K562 (cell line): ENCODE data around the gene SIRT3. TPM values are rescaled to one million over a fixed set of nuclear protein-coding genes. Genes with fewer than 3 reads are reported as not detected.

Experiments used
- ASH1L ChIP-seq: fragments of 450-650 bp; IDR thresholded peaks from 2 replicates; pipeline ENCODE4 v1.6.1; 2018; ENCODE audit warnings: borderline replicate concordance, mild to moderate bottlenecking, low read depth; ENCODE audit not compliant: partially characterized antibody
- ELF2 ChIP-seq: fragments of 250-450 bp; sonication (Bioruptor Pico); IDR thresholded peaks from 2 replicates; pipeline ENCODE4 v1.5.0; 2021; ENCODE audit warnings: mild to moderate bottlenecking
- EP400 ChIP-seq: fragments of 450-650 bp; IDR thresholded peaks from 2 replicates; pipeline ENCODE4 v1.6.1; 2017; ENCODE audit warnings: antibody characterized with exemption, mild to moderate bottlenecking, moderate library complexity
- HDAC8 ChIP-seq: fragments of 450-650 bp; IDR thresholded peaks from 2 replicates; pipeline ENCODE4 v1.6.1; 2016; ENCODE audit warnings: mild to moderate bottlenecking, missing genetic modification characterization, moderate library complexity, missing compliant biosample characterization
- TGIF2 ChIP-seq: sonication (generic); formaldehyde crosslinking; IDR thresholded peaks from 2 replicates; pipeline ENCODE4 v1.8.1; 2022; ENCODE audit warnings: mild to moderate bottlenecking, missing genetic modification reagents, moderate library complexity
- ZNF12 ChIP-seq: sonication (generic); formaldehyde crosslinking; IDR thresholded peaks from 2 replicates; pipeline ENCODE4 v1.4.0; 2020; ENCODE audit warnings: mild to moderate bottlenecking, missing genetic modification reagents
- ZNF408 ChIP-seq: fragments of 250-450 bp; sonication (Bioruptor Pico); IDR thresholded peaks from 2 replicates; pipeline ENCODE4 v1.4.0; 2020; ENCODE audit warnings: low read depth, mild to moderate bottlenecking, moderate library complexity
- ZNF431 ChIP-seq: sonication (generic); formaldehyde crosslinking; IDR thresholded peaks from 2 replicates; pipeline ENCODE4 v1.8.0; 2022; ENCODE audit warnings: mild to moderate bottlenecking, missing genetic modification reagents
- polyA plus RNA-seq, 8 experiments: library from polyadenylated mRNA; depleted of rRNA in 4 of 8; stranded (reverse) in 5 of 8; unstranded in 3 of 8; fragments of >200 nt; fragmentation: Nextera tagmentation in 2 of 8; fragmentation: Illumina TruSeq in 1 of 8; extraction: Ambion mirVana in 2 of 8; extraction: Trizol in 1 of 8; gene quantifications; 2 replicates each; pipeline versions ENCODE4 v1.2.1 to v1.2.3, GENCODE V29; 2011 to 2014; ENCODE audit warnings: inconsistent platforms in 1 of 8, missing spikeins in 1 of 8
- total RNA-seq, 7 experiments: library from RNA; depleted of rRNA in 6 of 7; stranded (reverse); fragments of >200 nt in 6 of 7; fragmentation: Illumina TruSeq in 2 of 7; extraction: Trizol in 2 of 7; gene quantifications; 2 replicates each; pipeline versions ENCODE4 v1.2.1 to v1.2.3, GENCODE V29; 2011 to 2021; ENCODE audit warnings: low replicate concordance in 1 of 7
- TF ChIP-seq, protein P1 (sequence below): sonication (generic); formaldehyde crosslinking; IDR thresholded peaks from 2 replicates; pipeline ENCODE4 v1.8.0; 2023; ENCODE audit warnings: mild to moderate bottlenecking, missing genetic modification reagents
- TF ChIP-seq, protein P2 (sequence below): fragments of 250-450 bp; sonication (Bioruptor Pico); IDR thresholded peaks from 2 replicates; pipeline ENCODE4 v1.5.0; 2021; ENCODE audit warnings: mild to moderate bottlenecking, borderline replicate concordance
- TF ChIP-seq, protein P3 (sequence below), 2 experiments: fragments of 450-650 bp in 1 of 2; sonication (generic) in 1 of 2; formaldehyde crosslinking in 1 of 2; IDR thresholded peaks; 2 replicates each; pipeline versions ENCODE4 v1.7.1 to v1.9.0; 2016 to 2022; ENCODE audit warnings: inconsistent platforms in 1 of 2, mild to moderate bottlenecking in 1 of 2, missing genetic modification reagents in 1 of 2

The SIRT3 gene
- total and polyA plus RNA-seq, 9 of the 15 experiments (the other 6 are each of a cell fraction or from before 2014, with no cell fraction given): 1.9 to 27.5 (median 14.5) TPM

DNA sequence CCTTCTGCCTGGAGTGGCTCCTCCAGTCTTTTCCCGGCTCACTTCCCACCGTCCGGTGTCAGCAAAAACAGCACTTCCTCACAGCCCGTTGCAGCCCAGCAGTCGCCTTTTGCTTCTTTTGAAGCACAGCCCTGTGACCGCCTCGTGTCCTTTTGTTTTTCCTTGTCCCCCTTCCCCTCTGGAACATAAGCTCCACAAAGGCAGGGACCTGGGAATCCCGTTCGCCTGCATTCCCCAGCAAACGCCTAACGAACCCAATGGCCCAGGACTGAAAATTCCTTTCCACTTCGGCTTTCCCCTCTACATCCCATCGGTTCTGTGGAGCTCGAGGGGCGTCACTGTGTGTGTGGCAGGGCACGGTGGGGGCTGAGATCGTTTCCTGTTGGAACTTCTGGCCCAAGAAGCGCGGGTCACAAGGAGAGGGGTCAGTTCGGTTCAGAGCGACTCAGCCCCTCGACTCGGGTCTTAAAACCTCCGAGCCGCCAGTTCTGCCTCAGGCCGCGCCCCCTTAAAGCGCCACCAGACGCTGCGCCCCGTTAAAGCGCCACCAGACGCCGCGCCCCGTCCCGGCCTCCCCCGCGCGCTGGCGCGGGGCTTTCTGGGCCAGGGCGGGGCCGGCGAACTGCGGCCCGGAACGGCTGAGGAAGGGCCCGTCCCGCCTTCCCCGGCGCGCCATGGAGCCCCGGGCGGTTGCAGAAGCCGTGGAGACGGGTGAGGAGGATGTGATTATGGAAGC, 27.8 kb downstream of the SIRT3 start (continued):
- TF ChIP-seq, protein P1, sequence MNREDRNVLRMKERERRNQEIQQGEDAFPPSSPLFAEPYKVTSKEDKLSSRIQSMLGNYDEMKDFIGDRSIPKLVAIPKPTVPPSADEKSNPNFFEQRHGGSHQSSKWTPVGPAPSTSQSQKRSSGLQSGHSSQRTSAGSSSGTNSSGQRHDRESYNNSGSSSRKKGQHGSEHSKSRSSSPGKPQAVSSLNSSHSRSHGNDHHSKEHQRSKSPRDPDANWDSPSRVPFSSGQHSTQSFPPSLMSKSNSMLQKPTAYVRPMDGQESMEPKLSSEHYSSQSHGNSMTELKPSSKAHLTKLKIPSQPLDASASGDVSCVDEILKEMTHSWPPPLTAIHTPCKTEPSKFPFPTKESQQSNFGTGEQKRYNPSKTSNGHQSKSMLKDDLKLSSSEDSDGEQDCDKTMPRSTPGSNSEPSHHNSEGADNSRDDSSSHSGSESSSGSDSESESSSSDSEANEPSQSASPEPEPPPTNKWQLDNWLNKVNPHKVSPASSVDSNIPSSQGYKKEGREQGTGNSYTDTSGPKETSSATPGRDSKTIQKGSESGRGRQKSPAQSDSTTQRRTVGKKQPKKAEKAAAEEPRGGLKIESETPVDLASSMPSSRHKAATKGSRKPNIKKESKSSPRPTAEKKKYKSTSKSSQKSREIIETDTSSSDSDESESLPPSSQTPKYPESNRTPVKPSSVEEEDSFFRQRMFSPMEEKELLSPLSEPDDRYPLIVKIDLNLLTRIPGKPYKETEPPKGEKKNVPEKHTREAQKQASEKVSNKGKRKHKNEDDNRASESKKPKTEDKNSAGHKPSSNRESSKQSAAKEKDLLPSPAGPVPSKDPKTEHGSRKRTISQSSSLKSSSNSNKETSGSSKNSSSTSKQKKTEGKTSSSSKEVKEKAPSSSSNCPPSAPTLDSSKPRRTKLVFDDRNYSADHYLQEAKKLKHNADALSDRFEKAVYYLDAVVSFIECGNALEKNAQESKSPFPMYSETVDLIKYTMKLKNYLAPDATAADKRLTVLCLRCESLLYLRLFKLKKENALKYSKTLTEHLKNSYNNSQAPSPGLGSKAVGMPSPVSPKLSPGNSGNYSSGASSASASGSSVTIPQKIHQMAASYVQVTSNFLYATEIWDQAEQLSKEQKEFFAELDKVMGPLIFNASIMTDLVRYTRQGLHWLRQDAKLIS: no peak; the same call in 1 of the 2 replicates
- TF ChIP-seq, protein P2, sequence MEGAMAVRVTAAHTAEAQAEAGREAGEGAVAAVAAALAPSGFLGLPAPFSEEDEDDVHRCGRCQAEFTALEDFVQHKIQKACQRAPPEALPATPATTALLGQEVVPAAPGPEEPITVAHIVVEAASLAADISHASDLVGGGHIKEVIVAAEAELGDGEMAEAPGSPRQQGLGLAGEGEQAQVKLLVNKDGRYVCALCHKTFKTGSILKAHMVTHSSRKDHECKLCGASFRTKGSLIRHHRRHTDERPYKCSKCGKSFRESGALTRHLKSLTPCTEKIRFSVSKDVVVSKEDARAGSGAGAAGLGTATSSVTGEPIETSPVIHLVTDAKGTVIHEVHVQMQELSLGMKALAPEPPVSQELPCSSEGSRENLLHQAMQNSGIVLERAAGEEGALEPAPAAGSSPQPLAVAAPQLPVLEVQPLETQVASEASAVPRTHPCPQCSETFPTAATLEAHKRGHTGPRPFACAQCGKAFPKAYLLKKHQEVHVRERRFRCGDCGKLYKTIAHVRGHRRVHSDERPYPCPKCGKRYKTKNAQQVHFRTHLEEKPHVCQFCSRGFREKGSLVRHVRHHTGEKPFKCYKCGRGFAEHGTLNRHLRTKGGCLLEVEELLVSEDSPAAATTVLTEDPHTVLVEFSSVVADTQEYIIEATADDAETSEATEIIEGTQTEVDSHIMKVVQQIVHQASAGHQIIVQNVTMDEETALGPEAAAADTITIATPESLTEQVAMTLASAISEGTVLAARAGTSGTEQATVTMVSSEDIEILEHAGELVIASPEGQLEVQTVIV (CRISPR knock-in tag): 0 out of 2 replicates have a peak, but pooled peaks have one; percentile 14
- TF ChIP-seq, protein P3, sequence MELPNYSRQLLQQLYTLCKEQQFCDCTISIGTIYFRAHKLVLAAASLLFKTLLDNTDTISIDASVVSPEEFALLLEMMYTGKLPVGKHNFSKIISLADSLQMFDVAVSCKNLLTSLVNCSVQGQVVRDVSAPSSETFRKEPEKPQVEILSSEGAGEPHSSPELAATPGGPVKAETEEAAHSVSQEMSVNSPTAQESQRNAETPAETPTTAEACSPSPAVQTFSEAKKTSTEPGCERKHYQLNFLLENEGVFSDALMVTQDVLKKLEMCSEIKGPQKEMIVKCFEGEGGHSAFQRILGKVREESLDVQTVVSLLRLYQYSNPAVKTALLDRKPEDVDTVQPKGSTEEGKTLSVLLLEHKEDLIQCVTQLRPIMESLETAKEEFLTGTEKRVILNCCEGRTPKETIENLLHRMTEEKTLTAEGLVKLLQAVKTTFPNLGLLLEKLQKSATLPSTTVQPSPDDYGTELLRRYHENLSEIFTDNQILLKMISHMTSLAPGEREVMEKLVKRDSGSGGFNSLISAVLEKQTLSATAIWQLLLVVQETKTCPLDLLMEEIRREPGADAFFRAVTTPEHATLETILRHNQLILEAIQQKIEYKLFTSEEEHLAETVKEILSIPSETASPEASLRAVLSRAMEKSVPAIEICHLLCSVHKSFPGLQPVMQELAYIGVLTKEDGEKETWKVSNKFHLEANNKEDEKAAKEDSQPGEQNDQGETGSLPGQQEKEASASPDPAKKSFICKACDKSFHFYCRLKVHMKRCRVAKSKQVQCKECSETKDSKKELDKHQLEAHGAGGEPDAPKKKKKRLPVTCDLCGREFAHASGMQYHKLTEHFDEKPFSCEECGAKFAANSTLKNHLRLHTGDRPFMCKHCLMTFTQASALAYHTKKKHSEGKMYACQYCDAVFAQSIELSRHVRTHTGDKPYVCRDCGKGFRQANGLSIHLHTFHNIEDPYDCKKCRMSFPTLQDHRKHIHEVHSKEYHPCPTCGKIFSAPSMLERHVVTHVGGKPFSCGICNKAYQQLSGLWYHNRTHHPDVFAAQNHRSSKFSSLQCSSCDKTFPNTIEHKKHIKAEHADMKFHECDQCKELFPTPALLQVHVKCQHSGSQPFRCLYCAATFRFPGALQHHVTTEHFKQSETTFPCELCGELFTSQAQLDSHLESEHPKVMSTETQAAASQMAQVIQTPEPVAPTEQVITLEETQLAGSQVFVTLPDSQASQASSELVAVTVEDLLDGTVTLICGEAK (IDR thresholded peaks at IDR 0.05): no peak
- TF ChIP-seq, protein P3 (CRISPR knock-in tag; IDR thresholded peaks at IDR 0.05): no peak
- TF ChIP-seq HDAC8 (tag): no peak
- no peak for TF ChIP-seq TGIF2 (CRISPR knock-in tag)
- peak; percentile 4; the same call in 1 of the 2 replicates for TF ChIP-seq EP400
- TF ChIP-seq ZNF408: no peak
- TF ChIP-seq ZNF12 (CRISPR knock-in tag): no peak
- TF ChIP-seq ZNF431 (CRISPR knock-in tag): no peak
- no peak for TF ChIP-seq ASH1L
- TF ChIP-seq ELF2: no peak
